ENCODE data around the gene SHISA4.

The SHISA4 gene

GRCh38 chr1:201882665-201883132 lies 6.0 kb upstream of the SHISA4 start:
- DNase-seq, result no peak

DNA sequence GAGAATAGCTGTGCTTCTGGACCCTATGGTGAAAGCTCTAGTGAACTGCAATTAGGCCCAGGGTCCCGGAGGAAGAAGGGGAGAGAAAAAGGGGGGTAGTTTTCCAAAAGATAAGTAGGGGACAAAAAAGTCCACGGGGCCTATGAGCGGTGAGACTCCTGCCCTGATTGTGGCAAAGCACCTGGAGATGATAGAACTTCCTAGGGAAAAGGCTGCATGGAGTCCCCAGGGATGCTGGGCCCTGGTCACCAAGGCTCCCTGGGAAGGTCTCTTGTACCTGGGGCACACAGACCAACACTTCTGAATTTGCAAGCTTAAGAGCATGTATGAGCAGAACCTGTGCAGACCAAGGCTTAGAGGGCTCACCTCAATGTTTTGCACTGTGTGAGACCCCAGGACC lies 5.4 kb upstream of the SHISA4 start:
- no peak for DNase-seq

GRCh38 chr1:201883786-201884185 lies 4.9 kb upstream of the SHISA4 start:
- peak in 3 of 14 donors; percentile 29 to 44 (median 36) for DNase-seq

DNA sequence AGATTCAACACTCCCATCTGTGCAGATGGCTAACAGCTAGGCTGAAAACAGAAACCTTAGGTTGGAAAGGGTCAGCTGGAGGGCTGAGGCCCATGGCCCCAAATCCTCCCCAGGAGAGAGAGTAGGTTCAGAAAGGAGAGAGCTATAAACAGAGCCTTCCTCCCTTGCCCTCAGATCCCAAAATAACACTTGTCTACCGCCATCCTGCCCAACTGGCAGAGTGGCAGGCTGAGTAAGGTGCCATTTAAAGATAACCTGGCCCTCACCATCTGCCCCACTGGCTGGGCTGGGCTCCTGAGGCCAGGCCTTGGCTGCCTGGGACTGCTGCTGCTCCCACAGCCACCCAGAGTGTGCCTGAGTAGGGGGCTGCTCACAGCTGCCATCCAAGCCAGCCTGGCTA lies 4.3 kb upstream of the SHISA4 start:
- DNase-seq, result peak in 1 of 14 donors; percentile 31

DNA sequence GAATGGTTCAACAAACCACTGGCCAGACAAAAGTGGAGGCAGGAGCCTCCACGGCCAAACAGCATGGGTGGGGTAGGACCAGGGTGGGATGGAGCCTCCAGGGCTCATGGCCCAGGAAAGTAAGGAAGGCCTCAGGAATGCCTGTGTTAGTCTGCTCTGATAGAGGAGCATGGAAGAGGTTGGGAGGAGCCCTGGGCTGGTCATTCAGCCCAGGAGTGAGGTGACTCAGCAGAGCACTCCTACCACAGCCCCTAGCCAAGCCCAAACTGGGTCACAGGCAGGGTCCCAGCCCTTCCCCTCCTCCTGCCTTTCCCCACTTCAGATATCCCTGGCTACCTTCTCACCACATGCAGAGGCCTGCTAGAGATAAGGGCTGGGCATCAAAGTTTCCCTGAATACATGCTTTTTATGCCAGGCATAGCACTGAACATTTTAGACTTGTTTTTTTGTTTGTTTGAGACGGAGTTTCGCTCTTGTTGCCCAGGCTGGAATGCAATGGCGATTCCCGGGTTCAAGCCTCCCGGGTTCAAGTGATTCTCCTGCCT lies 3.1 kb upstream of the SHISA4 start:
- no peak for DNase-seq

DNA sequence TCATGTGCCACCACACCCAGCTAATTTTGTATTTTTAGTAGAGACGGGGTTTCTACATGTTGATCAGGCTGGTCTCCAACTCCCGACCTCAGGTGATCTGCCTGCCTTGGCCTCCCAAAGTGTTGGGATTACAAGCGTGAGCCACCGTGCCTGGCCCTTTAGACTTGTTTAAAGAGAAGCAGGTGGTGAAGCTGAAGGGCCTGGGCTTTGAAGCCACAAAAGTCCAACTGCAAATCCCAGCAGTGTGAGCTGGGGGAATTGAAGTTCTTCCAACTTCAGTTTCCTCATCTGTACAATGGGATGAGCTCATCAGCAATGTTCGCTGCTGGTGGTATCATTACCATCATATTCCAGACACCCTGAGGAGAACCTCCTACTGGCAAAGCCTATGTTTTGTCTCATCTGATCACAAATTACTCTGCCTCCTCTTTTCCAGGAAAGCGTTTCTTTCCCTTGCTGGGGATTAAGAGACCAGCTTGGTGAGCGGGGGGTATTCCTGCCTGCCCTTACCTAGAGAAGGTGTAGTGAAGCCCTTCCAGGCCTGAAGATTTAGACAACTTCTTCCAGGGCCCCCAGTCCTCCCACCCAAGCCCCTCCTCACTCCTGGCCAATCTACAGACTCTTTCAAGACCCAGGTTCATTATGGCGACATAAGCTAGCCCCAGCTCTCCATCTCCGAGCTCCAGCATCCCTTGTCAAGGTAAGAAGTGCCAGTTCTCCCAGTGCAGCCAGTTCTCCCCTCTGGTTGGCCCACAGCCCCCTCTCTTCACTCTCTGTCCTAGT lies 2.4 kb upstream of the SHISA4 start:
- DNase-seq, result no peak

GRCh38 chr1:201887116-201887866 lies 1.4 kb upstream of the SHISA4 start:
- peak in 3 of 14 donors; percentile 17 to 29 (median 28) for DNase-seq

- peak in 7 of 14 donors; percentile 55 to 68 (median 59) for DNase-seq
Observed at GRCh38 chr1:201889090-201889968, 631 bp downstream of the SHISA4 start.

DNA sequence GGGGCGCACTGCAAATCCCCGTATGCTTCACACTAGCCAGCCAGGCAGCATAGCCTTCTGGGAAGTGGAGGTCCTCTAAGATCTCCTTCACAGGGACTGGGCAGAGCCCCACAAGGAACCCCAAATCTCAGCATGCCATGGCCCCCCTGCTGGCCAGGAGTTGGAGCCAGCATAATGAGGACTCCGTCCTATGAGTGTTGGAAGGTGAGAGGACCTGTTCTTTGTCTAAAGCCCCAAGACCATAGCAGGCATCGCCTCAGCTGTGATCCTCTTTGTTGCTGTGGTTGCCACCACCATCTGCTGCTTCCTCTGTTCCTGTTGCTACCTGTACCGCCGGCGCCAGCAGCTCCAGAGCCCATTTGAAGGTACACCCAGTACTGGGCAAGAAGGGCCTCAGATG lies 1.5 kb downstream of the SHISA4 start:
- DNase-seq, result peak in 1 of 14 donors; percentile 91

- DNase-seq, result peak in 1 of 14 donors; percentile 29
Observed at GRCh38 chr1:201890806-201891450, 2.2 kb downstream of the SHISA4 start.

- DNase-seq, result peak in 1 of 14 donors; percentile 4
Observed at GRCh38 chr1:201891451-201892045, 2.9 kb downstream of the SHISA4 start.

DNA sequence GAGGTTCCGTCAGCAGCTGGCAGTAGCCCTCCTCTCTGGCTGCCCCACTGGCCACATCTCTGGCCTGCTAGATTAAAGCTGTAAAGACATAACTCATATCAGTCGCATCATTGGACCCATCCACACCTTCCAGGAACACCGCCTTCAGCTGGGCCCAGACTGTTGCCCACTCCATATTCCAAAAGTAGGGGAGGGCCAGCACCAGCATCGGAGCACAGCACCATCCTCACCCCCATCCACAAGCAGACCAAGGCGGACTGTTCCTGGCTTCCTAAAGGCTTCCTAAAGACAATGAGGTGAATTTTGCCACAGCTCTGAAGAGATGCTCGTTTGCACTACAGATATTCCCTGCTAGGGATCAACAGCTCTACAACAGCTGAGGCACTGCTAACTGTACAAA lies 3.5 kb downstream of the SHISA4 start:
- DNase-seq, result no peak

DNA sequence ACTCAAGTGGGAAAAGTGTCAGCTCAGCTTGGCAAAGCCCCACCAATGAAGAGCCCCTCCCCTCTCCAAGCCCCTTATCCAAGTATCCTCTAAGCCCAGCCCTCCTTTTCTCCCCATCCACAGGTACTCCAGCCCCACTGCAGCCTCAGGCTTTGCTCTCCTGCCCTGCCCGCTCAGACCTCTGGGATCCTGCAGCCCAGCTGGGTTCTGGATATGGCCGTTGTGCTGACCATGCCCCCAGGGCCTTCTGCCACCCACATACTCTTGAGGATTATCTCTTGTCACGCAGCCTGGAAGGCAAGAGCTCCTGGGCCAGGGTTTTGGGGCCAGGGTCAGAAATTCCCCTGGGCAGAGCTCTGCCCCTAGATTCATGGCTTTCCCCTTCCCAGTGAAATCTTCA lies 4.7 kb downstream of the SHISA4 start:
- no peak for DNase-seq

DNA sequence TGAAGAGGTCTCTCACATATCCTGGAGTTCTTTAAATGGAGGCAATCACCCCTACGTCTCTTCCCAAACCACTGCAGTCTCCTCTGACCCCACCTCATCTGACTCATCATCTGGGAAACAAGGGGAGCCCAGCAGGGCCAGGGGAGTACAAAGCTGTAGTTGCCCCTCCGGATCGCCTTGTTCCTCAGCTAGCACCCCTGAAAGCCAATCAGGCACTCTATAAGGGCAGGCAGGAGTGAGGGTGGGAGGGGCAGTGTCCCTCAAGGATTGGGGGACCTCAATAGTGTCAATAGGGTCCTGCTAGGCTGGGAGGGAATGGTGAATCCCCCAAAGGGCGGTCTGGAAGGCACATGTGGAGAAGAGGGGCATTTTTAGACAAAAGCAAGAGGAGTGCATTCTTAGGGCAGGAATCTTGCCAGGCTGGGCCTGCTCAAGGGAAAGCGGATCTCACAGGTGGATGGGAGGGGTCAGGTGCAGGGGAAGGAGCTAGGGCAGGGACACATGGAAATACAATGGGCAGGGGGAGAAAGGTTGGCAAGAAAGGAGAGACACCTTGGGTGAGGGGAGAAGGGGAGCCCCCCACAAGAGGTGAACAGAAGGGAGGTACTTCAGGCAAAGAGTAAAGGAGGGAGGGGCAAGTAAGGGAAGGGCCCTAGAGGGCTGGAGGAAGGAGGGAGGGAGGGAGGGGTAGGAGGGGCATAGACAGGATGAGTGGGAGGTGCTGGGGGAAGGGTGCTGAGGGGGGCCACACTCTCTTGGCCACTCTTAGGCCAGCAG lies 5.8 kb downstream of the SHISA4 start:
- DNase-seq, result no peak

DNA sequence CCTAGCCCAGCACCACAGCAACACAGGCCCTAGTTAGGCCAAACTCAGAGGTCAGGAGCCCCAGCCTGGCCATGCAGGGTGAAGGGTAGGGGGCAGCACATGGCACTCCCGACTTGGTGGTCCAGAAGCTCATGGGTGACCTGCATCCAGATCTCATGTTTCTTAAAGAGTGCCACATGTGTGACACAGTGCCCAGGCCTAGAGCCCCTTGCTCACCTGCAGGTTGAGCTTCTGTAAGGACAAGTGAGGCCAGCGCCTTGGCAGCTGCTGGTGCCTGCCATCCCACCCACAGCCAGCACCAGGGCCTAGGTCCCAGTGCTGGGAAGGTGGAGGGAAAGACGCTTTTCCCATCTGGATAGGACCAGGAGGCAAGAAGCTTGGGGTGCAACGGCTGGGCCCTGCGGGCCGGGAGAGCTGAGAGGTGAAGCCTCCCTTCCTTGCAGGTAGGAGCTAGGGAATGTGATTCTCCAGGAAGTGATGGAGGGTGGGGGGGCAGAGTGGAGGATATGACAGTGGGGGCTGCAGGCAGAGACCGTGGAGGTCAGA lies 6.5 kb downstream of the SHISA4 start:
- DNase-seq, result no peak

DNA sequence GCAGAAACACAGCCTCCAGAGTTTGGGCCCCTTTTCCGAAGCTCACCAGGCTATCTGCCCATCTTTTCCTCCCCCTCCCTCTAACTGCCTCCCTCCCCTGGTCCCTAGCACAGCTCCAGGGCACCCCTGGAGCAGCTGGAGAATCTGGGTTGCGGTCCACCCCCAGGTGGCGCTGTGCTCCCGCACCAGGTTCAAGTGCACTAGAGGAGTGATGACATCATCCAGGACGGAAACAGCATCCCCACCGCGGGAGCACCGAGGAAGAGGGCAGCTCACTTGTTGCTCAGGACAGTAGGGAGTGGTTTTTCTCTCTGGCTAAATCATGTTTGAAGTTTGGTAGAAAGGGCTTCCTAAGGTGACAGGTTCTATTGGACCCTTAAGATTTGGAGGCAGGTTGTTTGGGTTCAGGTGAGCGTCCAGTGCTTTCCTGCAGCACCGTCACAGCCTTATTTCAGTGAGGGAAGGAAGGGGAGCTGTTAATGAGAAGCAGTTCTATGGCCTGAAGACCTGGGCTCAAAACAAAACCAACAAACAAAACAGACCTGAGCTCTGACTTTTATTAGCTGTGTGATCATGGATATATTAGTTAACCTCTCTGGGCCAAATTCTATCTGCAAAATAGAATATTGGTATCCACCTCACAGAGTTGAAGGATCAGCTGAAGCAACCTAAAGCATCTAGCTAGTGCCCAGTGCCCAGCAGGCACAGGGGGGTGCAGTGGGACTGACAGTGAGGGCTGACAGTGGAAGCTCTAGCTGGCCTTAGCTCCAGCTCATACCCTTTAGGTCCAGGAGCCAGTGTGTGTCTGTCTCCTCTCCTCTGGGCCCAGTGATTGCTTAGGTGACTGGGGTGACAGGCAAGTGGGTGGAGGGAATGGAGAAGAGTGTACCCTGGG lies 7.5 kb downstream of the SHISA4 start:
- DNase-seq, result peak in 12 of 14 donors; percentile 27 to 80 (median 64)

GRCh38 chr1:201896951-201897391 lies 8.3 kb downstream of the SHISA4 start:
- no peak for DNase-seq

DNA sequence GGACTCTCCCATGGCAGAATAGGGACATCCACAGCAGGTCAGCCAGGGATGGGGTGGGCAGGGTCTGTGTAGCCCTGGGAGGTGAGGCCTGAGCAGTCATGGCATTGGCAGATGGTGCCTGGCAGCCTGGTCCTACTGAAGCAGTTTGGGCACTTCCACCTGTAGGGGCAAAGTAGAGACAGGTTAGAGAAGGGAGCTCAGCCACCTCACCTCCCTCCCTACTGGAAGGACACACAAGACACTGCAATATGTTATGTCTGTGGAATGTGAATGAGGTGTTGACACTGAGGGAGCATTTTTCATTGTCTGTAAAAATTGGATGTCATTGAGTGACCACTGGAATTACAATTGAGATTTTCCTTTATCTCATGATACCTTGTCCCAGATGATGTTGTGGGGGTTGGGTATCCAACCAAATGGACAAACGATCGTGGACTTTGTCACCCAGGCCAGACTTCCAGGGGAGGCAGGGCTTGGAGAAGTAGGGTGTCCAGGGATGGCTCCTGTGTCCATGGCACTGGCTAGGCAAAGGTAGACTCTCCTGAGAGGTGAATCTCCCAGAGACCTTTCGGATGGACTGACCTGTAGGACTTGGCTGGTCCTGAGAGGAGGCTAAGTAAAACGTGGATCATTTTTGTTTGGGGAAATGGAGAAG lies 9.7 kb downstream of the SHISA4 start:
- no peak for DNase-seq

DNA sequence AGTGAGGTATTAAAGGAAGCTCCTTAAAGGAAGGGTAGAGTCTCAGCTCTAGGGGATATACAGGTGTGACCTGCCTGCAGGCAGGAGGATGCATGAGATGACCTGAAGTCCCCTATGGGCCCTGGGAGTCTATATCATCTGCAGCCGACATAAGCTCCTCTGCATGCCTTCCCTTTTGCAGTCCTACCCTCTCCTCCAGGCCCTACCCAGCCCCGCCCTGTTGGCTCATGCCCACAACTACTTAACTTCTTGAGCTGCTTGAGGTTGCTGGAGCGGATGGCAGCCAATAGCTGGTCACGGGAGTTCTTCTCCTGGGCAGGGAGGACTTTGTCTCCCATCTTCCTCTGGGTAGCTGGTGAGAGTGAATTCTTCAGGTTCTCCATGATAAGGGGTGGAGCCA lies 10.3 kb downstream of the SHISA4 start:
- no peak for DNase-seq

Data from C1 segment of cervical spinal cord (tissue), 14 donors.